HG03039 (cell line): ENCODE results near the gene PDCD1LG2.

ENCODE experiments used
- ATAC-seq: cut with Tn5 transposase; IDR thresholded peaks from one replicate; pipeline ENCODE4 v1.9.1; 2021; ENCODE audit warnings: mild to moderate bottlenecking, moderate library complexity; ENCODE audit not compliant: unreplicated experiment

The PDCD1LG2 gene

GRCh38 chr9:5608298-5609225 lies 98.2 kb downstream of the PDCD1LG2 start:
- peak; percentile 54 for ATAC-seq

- no peak for ATAC-seq
These were observed 98.9 kb downstream of the PDCD1LG2 start for GRCh38 chr9:5609226-5609596.

- no peak for ATAC-seq
These were observed 100.2 kb downstream of the PDCD1LG2 start for GRCh38 chr9:5610491-5610890.

- no peak for ATAC-seq
These were observed 101.2 kb downstream of the PDCD1LG2 start for GRCh38 chr9:5611321-5612184.

- ATAC-seq: no peak
These were observed 101.8 kb downstream of the PDCD1LG2 start for GRCh38 chr9:5612185-5612530.

- ATAC-seq: no peak
These were observed 103.9 kb downstream of the PDCD1LG2 start for GRCh38 chr9:5614192-5614591.

- ATAC-seq: no peak
These were observed 104.7 kb downstream of the PDCD1LG2 start for GRCh38 chr9:5614985-5615384.

GRCh38 chr9:5617749-5618148 lies 107.4 kb downstream of the PDCD1LG2 start:
- peak; percentile 79 for ATAC-seq

- ATAC-seq: no peak
These were observed 110.2 kb downstream of the PDCD1LG2 start for GRCh38 chr9:5620494-5620893.
